SH-SY5Y (cell line): ENCODE measurements around the gene TM6SF1.

ENCODE experiments used
- GATA2 ChIP-seq: IDR thresholded peaks from 2 replicates; pipeline ENCODE4 v1.6.1; 2011; ENCODE audit warnings: mild to moderate bottlenecking, low read depth, low read length
- GATA3 ChIP-seq: IDR thresholded peaks from 2 replicates; pipeline ENCODE4 v1.6.1; 2011; ENCODE audit warnings: low read depth, mild to moderate bottlenecking, low read length, moderate library complexity

The TM6SF1 gene

GRCh38 chr15:83106994-83107840 lies at the start of gene TM6SF1:
TSS of gene TM6SF1 (plus strand) at chr15:83107645. CDS start at chr15:83107681, 36 bp downstream.
- TF ChIP-seq GATA3 (no peak), GATA2 (no peak)

DNA sequence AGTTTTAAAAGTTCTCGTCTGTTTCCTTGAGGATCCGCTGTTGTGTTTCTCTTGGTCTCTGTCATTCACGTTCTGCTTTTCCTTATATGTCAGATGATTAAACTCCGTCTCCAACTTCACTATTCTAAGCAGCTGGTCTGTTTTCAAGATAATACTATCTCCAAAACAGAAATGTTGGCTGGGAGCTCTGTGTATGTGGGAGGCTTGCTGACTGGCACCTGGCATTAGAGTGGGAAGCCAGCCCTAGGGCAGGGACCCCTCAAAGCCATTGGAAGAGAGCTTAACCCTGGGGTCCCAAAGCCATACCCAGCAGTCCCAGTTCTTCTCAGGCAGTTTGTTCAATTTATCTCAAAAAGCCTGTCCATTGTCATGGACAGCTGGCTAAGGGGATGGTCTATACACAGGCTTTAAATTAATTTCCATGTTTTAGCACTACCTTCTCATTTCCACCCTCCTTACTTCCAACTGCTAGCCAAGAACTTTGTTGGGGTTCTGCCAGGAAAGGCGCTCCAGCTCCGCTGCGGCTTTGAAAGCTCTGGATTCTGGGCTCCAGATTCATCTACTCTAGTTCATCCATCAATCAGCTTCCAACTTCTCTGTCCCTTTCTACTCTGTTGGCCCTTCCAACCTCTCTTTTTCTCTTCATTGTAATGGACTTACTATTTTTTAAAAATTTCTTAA lies 49.6 kb upstream of the TM6SF1 start:
- TF ChIP-seq GATA3 (no peak), GATA2 (no peak)

GRCh38 chr15:83061680-83062079 lies 45.8 kb upstream of the TM6SF1 start:
- no peak for TF ChIP-seq GATA2
- no peak for TF ChIP-seq GATA3

- no peak for TF ChIP-seq GATA3
- TF ChIP-seq GATA2 = no peak
Observed at GRCh38 chr15:83062768-83063180, 44.7 kb upstream of the TM6SF1 start.

GRCh38 chr15:83063551-83063950 lies 43.9 kb upstream of the TM6SF1 start:
- TF ChIP-seq GATA3 (no peak), GATA2 (no peak)

DNA sequence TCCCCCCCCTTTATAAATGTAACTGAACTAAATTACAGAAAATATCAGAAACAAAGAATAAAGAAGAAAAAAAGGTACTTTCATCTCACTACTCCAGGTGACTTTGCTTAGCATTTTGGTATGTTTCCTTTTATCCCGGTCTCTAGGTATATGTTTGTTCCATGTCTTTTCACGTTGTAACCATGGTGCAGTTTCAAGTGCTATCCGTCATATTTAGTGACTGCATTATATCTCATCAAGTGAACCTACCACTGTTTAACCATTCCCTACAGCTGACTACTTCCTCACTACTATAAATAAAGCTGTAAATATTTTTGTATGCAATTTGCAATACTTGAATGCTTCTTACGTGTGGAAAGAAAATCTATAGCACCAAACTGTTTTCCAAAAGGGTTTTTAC lies 42.6 kb upstream of the TM6SF1 start:
- TF ChIP-seq GATA2 = no peak
- no peak for TF ChIP-seq GATA3

DNA sequence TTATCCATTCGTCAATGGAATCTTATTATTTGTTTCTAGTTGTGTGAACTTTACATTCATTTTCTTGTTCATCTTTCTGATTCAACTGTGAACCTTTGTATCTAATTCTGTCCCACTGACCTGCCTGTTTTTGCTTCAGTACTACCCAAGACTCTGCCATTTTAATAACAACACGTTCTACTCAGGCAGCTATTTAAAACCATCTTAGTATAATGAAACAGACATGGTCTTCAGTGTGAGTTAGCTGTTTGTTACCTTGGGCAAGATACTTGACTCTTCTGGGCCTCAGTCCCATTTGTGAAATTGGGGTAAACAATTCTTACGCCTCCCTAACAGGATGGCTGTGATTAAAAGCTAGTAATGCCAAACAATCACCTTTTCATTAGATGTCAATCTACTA lies 42.0 kb upstream of the TM6SF1 start:
- no peak for TF ChIP-seq GATA2
- TF ChIP-seq GATA3 = no peak

GRCh38 chr15:83066034-83066733 lies 41.3 kb upstream of the TM6SF1 start:
- TF ChIP-seq GATA2 = no peak
- no peak for TF ChIP-seq GATA3

DNA sequence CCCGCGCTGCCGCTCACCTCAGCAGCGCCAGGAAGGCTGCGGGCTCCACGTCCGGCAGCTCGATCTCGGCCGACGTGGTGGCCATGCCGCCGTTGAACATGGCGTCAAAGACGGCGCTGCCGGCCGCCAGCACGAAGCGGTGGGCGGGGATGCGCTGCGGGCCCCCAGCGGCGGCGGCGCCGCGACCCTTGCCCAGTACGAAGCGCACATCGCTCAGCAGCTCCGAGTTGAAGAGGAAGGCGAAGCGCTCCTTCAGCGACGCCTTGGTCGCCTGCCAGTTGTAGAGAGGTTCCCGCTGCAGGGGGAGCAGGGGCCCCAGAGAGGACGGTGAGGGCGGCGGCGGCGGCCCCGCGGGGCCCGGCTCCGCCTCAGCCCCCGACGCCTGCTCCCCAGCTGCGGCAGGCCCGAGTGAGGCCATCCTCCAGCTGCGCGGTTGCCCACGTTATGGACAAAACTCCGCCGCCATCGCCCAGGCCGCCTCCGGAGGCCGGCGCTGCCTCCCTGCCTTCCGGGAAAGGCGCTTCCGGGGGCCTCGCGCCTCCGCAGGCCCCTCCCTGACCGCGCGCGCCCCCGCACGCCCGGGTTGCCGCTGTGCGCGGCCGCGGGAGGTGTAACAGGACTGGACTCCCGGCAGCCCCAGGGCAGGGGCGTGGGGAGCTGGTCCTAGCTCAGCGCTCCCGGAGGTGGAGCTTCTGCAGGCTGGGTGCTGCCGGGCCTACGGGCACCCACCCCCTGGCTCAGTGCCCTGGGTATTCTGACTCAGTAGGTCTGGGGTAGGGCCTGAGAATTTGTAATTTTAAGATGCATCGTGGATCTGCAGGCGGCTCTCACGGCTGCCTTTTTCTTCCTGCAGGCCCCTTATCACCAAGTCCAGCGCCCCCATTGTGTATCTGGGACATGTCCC lies 40.5 kb upstream of the TM6SF1 start, which contains the start of gene BTBD1:
Gene BTBD1 (minus strand): TSS at position 519 of the 904 bp plus-strand sequence. CDS start 101 bp downstream, at position 418.
- TF ChIP-seq GATA3 (no peak), GATA2 (0 out of 2 replicates have a peak, but pooled peaks have one; percentile 6)

- TF ChIP-seq GATA2 (no peak), GATA3 (no peak)
Observed at GRCh38 chr15:83067638-83067962, 39.8 kb upstream of the TM6SF1 start.

DNA sequence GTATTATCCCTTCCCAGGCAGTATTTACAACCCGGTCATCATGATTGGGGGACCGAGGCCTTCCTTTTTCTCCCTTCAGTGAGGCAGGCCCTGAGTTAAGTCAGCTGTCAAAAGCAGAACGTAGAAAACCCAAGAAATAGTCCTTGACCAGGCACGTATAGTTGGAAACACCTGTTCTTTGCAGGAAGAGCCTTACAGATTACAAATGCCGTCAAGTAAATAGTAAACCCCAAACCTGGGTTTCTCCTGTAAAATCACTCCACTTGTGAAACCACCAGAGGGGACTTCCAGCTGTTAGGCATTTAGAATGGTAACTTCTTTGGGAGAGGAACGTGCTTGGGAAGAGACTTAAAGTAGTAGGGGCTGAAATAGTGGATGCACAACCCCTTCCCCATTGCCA lies 39.4 kb upstream of the TM6SF1 start:
- TF ChIP-seq GATA3 (no peak), GATA2 (no peak)

DNA sequence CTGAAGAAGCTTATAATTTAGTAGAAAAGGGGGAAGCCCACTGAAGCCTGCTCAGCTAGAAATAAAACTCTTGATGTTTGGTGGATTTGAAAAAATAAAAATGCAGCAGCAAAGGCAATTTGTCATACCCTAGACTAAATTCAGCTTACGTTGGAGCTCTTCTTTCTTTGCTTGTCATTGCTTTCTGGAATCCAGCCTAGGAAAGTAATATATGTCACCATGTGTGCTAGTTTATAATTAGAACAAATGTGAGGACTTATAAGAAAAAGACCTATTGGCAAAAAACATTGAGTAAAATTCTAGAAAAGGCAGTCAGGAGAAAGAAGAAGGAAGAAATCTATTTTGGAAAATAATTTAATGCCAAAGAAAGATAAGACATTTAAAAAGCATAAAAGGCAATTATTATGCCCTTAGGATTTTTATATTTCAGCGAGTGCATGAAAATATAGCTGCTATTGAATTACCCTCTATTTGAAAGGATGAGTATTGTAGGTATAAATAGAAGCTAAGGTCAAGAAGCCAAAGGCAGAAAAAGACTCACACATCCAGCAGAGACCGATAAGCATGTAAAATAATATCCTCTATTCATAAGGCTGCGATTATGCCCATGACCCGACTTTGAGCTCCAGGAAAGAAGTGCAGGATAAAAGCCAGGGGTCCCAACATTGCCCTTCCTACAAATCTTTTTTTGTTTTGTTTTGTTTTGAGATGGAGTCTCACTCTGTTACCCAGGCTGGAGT lies 29.8 kb upstream of the TM6SF1 start:
- TF ChIP-seq GATA3 (no peak), GATA2 (no peak)

GRCh38 chr15:83078712-83079111 lies 28.7 kb upstream of the TM6SF1 start:
- TF ChIP-seq GATA3 = no peak
- TF ChIP-seq GATA2 = no peak
